PC-9 (cell line): ENCODE measurements around the gene SUSD3. TPM values are rescaled to one million over a fixed set of nuclear protein-coding genes. Genes with fewer than 3 reads are reported as not detected.

Source experiments
- BruUV-seq: library from RNA; stranded (reverse); fragments of 400-500 nt; replicated peaks from 2 replicates; lab custom pipeline; 2021; lab: Mats Ljungman, UMichigan
- CTCF ChIA-PET: fragments of 300-600 bp; sonication (Branson Sonifier 250); formaldehyde crosslinking; loops from one replicate; lab custom pipeline; 2022; ENCODE audit warnings: antibody characterized with exemption; lab: Charles Lee
- POLR2A ChIA-PET: fragments of 300-600 bp; sonication (Branson Sonifier 250); formaldehyde crosslinking; loops from one replicate; lab custom pipeline; 2022; ENCODE audit warnings: antibody characterized with exemption; ENCODE audit not compliant: unreplicated experiment; lab: Charles Lee
- DNase-seq, 2 experiments: peaks; one replicate each; pipeline versions ENCODE4 v3.0.0 to v3.0.0-alpha.2; 2015 to 2022; ENCODE audit warnings: mixed read lengths in 1 of 2
- H2AFZ ChIP-seq: fragments of 200-600 bp; sonication (generic); 2 replicates; pipeline ENCODE4 v1.8.1; 2017; ENCODE audit warnings: antibody characterized with exemption
- H3F3A ChIP-seq: fragments of 200-600 bp; sonication (generic); 2 replicates; pipeline ENCODE4 v1.8.1; 2017; ENCODE audit warnings: antibody characterized with exemption, mild to moderate bottlenecking, low read depth; ENCODE audit not compliant: insufficient read depth
- H3K27ac ChIP-seq: fragments of 200-600 bp; sonication (generic); 2 replicates; pipeline ENCODE4 v1.6.1; 2016; ENCODE audit warnings: mixed run types
- H3K27me3 ChIP-seq: fragments of 200-600 bp; sonication (generic); 2 replicates; pipeline ENCODE4 v1.6.1; 2016; ENCODE audit warnings: low read depth, mixed run types; ENCODE audit not compliant: insufficient read depth
- H3K36me3 ChIP-seq: fragments of 200-600 bp; sonication (generic); 2 replicates; pipeline ENCODE4 v1.6.1; 2016; ENCODE audit warnings: low read depth, mixed run types
- H3K4me1 ChIP-seq: fragments of 200-600 bp; sonication (generic); replicated peaks from 2 replicates; pipeline ENCODE4 v1.6.1; 2016; ENCODE audit warnings: mixed run types; ENCODE audit not compliant: insufficient read depth
- H3K4me2 ChIP-seq: fragments of 200-600 bp; sonication (generic); 2 replicates; pipeline ENCODE4 v1.6.1; 2017; ENCODE audit warnings: mixed run types
- H3K4me3 ChIP-seq: fragments of 200-600 bp; sonication (generic); 2 replicates; pipeline ENCODE4 v1.6.1; 2016; ENCODE audit warnings: mixed run types
- H3K79me2 ChIP-seq: fragments of 200-600 bp; sonication (generic); 2 replicates; pipeline ENCODE4 v1.6.1; 2017; ENCODE audit warnings: low read depth, mixed run types
- H3K9me2 ChIP-seq: fragments of 200-600 bp; sonication (generic); 2 replicates; pipeline ENCODE4 v1.8.1; 2017; ENCODE audit warnings: mild to moderate bottlenecking; ENCODE audit not compliant: insufficient read depth
- H3K9me3 ChIP-seq: fragments of 200-600 bp; sonication (generic); 2 replicates; pipeline ENCODE4 v1.8.1; 2016; ENCODE audit warnings: low read depth; ENCODE audit not compliant: insufficient read depth
- H4K20me1 ChIP-seq: fragments of 200-600 bp; sonication (generic); 2 replicates; pipeline ENCODE4 v1.8.1; 2017; ENCODE audit not compliant: insufficient read depth
- EZH2 ChIP-seq: fragments of 200-600 bp; sonication (generic); IDR thresholded peaks from 2 replicates; pipeline ENCODE4 v1.8.0; 2017; ENCODE audit warnings: antibody characterized with exemption, low read depth
- intact Hi-C: fragments of 100-400 bp; cut with micrococcal nuclease; formaldehyde crosslinking; loops from one replicate; pipeline ENCODE4 v1.10.0; 2022; ENCODE audit not compliant: unreplicated experiment
- total RNA-seq: library from RNA; stranded (reverse); gene quantifications from 2 replicates; pipeline ENCODE4 v1.2.3, GENCODE V29; 2021
- TF ChIP-seq, protein P1 (sequence below): fragments of 200-600 bp; sonication (generic); conservative IDR thresholded peaks from 2 replicates; pipeline ENCODE4 v1.6.1; 2017; ENCODE audit warnings: mixed run types, antibody characterized with exemption, mild to moderate bottlenecking, moderate library complexity

SUSD3 gene
- total RNA-seq, 1 experiment from 2014 or later = 8.4 TPM

DNA sequence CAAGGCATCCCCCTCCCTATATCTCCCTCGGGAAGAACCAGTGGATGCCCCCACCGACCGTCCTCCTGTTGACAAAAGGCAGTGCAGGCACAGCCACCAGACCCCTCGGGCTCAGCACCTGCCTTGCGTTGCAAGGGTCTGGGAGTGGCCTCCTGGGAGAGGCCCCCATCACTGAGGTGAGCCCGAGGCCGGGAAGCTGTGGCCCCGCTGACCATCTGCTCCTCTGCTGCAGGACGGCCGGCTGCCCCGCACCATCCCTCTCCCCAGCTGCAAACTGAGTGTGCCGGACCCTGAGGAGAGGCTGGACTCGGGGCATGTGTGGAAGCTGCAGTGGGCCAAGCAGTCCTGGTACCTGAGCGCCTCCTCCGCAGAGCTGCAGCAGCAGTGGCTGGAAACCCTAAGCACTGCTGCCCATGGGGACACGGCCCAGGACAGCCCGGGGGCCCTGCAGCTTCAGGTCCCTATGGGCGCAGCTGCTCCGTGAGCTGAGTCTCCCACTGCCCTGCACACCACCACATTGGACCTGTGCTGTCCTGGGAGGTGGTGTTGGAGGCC lies 23.3 kb upstream of the SUSD3 start:
- no peak overlapping the region for H3K27ac ChIP-seq
- intact Hi-C loops = no loop called here
- H3K27me3 ChIP-seq = no peaks in the 10 kb centered on the region
- no peaks in the 10 kb centered on the region for H3K79me2 ChIP-seq
- H3K36me3 ChIP-seq = no peaks in the 10 kb centered on the region
- no peaks in the 10 kb centered on the region for H3K4me1 ChIP-seq
- POLR2A ChIA-PET = interaction anchor here (0.6 kb wide), 1 partner anchor 81 kb away, joined by 4 read pairs; no protein-coding TSS in a partner anchor
- H3K9me3 ChIP-seq = no peaks in the 10 kb centered on the region
- no TSS peak for BruUV-seq
- H2AFZ ChIP-seq = no peak overlapping the region
- CTCF ChIA-PET = no interaction called here
- H3K9me2 ChIP-seq = no peaks in the 10 kb centered on the region
- no peak for DNase-seq
- no peak overlapping the region for H3K4me3 ChIP-seq
- H3K4me2 ChIP-seq = no peak overlapping the region
- no peaks in the 10 kb centered on the region for H3F3A ChIP-seq
- no peaks in the 10 kb centered on the region for H4K20me1 ChIP-seq
- TF ChIP-seq, protein P1, sequence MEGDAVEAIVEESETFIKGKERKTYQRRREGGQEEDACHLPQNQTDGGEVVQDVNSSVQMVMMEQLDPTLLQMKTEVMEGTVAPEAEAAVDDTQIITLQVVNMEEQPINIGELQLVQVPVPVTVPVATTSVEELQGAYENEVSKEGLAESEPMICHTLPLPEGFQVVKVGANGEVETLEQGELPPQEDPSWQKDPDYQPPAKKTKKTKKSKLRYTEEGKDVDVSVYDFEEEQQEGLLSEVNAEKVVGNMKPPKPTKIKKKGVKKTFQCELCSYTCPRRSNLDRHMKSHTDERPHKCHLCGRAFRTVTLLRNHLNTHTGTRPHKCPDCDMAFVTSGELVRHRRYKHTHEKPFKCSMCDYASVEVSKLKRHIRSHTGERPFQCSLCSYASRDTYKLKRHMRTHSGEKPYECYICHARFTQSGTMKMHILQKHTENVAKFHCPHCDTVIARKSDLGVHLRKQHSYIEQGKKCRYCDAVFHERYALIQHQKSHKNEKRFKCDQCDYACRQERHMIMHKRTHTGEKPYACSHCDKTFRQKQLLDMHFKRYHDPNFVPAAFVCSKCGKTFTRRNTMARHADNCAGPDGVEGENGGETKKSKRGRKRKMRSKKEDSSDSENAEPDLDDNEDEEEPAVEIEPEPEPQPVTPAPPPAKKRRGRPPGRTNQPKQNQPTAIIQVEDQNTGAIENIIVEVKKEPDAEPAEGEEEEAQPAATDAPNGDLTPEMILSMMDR = no peak
- TF ChIP-seq EZH2 = no peak

- ChIA-PET CTCF (no interaction called here), POLR2A (interaction anchor here (0.6 kb wide), 1 partner anchor 82 kb away, joined by 4 read pairs; no protein-coding TSS in a partner anchor)
- no peak for DNase-seq
- Histone ChIP-seq H2AFZ (no peak overlapping the region), H3K4me3 (no peak overlapping the region), H3K9me2 (no peaks in the 10 kb centered on the region), H3K27me3 (no peaks in the 10 kb centered on the region), H3K27ac (no peak overlapping the region), H3K9me3 (no peaks in the 10 kb centered on the region), H3F3A (no peaks in the 10 kb centered on the region), H3K36me3 (no peaks in the 10 kb centered on the region), H3K4me1 (no peaks in the 10 kb centered on the region), H3K4me2 (no peak overlapping the region), H4K20me1 (no peaks in the 10 kb centered on the region), H3K79me2 (no peaks in the 10 kb centered on the region)
- intact Hi-C loops = no loop called here
- no peak for TF ChIP-seq EZH2
- TF ChIP-seq, protein P1 = no peak
- no TSS peak for BruUV-seq
Measured at GRCh38 chr9:93035821-93036351, 22.6 kb upstream of the SUSD3 start.

DNA sequence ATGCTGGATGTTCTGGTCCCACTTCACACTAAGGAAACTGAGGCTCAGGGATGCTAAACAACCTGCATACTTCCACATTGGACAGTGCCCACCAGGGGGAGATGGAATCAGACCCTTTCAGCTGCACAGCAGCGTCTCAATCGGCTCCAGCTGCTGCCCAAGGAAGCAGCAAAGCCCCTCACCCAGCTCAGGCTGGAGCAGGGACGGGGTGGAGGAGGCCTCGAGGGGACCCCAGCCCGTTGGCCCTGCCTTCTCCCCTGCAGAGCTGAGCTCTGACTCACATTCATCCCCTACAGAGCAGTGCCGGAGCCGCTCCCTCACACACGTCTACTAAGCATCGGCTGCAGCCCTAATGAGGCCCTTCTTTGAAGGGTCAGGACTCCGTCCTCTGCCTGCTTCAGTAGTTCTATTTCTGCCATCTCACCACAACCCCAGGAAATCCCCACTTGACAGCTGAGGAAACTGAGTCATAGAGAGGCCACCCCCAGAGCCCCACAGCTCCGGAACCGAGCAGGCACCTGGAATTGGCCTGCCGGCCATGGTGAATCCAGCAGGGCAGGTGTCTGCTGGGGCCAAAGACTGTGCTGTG lies 21.5 kb upstream of the SUSD3 start:
- H3K9me3 ChIP-seq = no peaks in the 10 kb centered on the region
- DNase-seq = no peak
- no peaks in the 10 kb centered on the region for H4K20me1 ChIP-seq
- no peak overlapping the region for H3K4me3 ChIP-seq
- ChIA-PET POLR2A (no interaction called here), CTCF (no interaction called here)
- H2AFZ ChIP-seq = no peak overlapping the region
- no peak for TF ChIP-seq EZH2
- TF ChIP-seq, protein P1 = no peak
- intact Hi-C loops = no loop called here
- H3F3A ChIP-seq = no peaks in the 10 kb centered on the region
- H3K4me2 ChIP-seq = no peak overlapping the region
- no peaks in the 10 kb centered on the region for H3K4me1 ChIP-seq
- H3K27me3 ChIP-seq = no peaks in the 10 kb centered on the region
- no peaks in the 10 kb centered on the region for H3K79me2 ChIP-seq
- no peaks in the 10 kb centered on the region for H3K9me2 ChIP-seq
- no peaks in the 10 kb centered on the region for H3K36me3 ChIP-seq
- no peak overlapping the region for H3K27ac ChIP-seq
- BruUV-seq = no TSS peak
